ENCODE data around the gene FTCDNL1.

The FTCDNL1 gene

DNA sequence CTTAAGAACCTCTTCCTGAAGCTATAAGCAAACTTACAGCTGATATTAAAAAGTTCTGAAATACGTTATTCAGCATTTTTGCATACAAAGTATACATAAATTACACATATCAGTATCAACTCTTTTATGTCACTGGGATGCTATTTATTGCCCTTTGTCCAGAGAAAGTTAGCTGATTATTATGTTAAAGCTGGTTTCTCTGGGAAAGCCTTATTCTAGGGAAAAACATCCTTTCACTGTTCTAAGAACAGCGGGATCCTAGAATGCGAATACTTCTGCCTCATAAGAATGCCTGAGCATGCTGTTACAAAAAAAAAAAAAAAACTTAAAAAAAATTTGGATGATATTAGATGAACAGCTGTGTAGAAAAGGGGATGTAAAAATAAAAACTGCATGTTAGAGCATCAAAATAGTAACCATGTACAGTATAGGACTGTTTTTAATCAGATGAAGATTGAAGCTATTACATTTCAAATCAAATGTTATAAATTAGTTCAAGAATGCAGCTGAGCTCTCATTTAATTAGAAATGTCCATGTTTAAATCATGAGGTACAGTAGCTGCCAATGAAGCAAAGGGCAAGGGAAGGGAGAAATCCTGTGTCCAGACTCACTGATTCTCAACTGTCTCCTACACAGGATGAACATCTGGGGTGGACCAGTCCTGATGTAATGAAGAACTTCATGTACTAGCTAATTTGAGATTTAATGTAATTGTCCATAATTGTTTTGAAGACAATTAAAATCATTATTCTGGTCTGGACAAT, 8.2 kb downstream of the FTCDNL1 start:
- no peak overlapping the region for H3K27ac ChIP-seq (ENCODE audit: low read length)
- peaks cover 11% of the 10 kb centered on the region for H3K27me3 ChIP-seq (ENCODE audit: insufficient read depth, low read length, poor library complexity)
- H2AFZ ChIP-seq (ENCODE audit: low read depth, low read length): no peak overlapping the region
- ATAC-seq (ENCODE audit: insufficient read depth, low read depth) (no peak), DNase-seq (no peak)
- no peaks in the 10 kb centered on the region for H3K9me3 ChIP-seq (ENCODE audit: insufficient read depth, low read length, severe bottlenecking)
- H3K4me3 ChIP-seq (ENCODE audit: low read depth in 1 of 2, low read length in 2 of 2): no peak overlapping the region
- H3K4me1 ChIP-seq (ENCODE audit: insufficient read depth, low read length): no peaks in the 10 kb centered on the region
- no peak overlapping the region for H3K9ac ChIP-seq (ENCODE audit: low read depth, low read length)
- H4K20me1 ChIP-seq (ENCODE audit: insufficient read depth, low read length): no peaks in the 10 kb centered on the region
- no peaks in the 10 kb centered on the region for H3K36me3 ChIP-seq (ENCODE audit: insufficient read depth, low read length)
- no peaks in the 10 kb centered on the region for H3K79me2 ChIP-seq (ENCODE audit: insufficient read depth, low read length)
- no peak overlapping the region for H3K4me2 ChIP-seq (ENCODE audit: insufficient read depth, low read length)
- TF ChIP-seq EZH2 (IDR thresholded peaks at IDR 0.05; ENCODE audit: borderline replicate concordance, low read depth, low read length, severe bottlenecking): no peak
- TF ChIP-seq CTCF (IDR thresholded peaks at IDR 0.05; ENCODE audit: borderline replicate concordance, extremely low read depth, low read length, poor library complexity, severe bottlenecking): no peak

DNA sequence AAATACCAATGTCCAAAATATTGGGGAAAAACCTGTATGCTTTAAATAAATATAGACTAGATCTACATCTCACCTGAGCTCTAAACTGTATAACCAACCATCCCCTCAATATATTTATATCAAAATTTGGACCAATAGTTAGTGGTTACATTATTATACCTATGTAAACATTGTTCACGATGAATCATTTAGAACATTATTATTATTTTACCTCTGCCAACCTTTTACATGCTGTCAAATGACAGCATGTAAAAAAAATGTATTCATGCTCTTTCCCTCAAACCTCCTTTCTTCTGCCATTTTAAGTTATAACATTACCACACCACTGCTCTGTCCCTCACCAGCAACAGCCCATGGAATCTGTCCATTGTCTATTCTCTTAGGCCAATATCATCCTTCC, 9.6 kb downstream of the FTCDNL1 start:
- H3K4me1 ChIP-seq (ENCODE audit: insufficient read depth, low read length): no peaks in the 10 kb centered on the region
- H3K79me2 ChIP-seq (ENCODE audit: insufficient read depth, low read length): no peaks in the 10 kb centered on the region
- no peak overlapping the region for H3K27ac ChIP-seq (ENCODE audit: low read length)
- no peak overlapping the region for H3K9ac ChIP-seq (ENCODE audit: low read depth, low read length)
- ATAC-seq (ENCODE audit: insufficient read depth, low read depth) (no peak), DNase-seq (no peak)
- H4K20me1 ChIP-seq (ENCODE audit: insufficient read depth, low read length): no peaks in the 10 kb centered on the region
- TF ChIP-seq CTCF (IDR thresholded peaks at IDR 0.05; ENCODE audit: borderline replicate concordance, extremely low read depth, low read length, poor library complexity, severe bottlenecking): no peak
- no peak for TF ChIP-seq EZH2 (IDR thresholded peaks at IDR 0.05; ENCODE audit: borderline replicate concordance, low read depth, low read length, severe bottlenecking)
- H2AFZ ChIP-seq (ENCODE audit: low read depth, low read length): no peak overlapping the region
- peaks cover 8% of the 10 kb centered on the region for H3K27me3 ChIP-seq (ENCODE audit: insufficient read depth, low read length, poor library complexity)
- no peak overlapping the region for H3K4me3 ChIP-seq (ENCODE audit: low read depth in 1 of 2, low read length in 2 of 2)
- H3K36me3 ChIP-seq (ENCODE audit: insufficient read depth, low read length): no peaks in the 10 kb centered on the region
- no peak overlapping the region for H3K4me2 ChIP-seq (ENCODE audit: insufficient read depth, low read length)
- no peaks in the 10 kb centered on the region for H3K9me3 ChIP-seq (ENCODE audit: insufficient read depth, low read length, severe bottlenecking)

DNA sequence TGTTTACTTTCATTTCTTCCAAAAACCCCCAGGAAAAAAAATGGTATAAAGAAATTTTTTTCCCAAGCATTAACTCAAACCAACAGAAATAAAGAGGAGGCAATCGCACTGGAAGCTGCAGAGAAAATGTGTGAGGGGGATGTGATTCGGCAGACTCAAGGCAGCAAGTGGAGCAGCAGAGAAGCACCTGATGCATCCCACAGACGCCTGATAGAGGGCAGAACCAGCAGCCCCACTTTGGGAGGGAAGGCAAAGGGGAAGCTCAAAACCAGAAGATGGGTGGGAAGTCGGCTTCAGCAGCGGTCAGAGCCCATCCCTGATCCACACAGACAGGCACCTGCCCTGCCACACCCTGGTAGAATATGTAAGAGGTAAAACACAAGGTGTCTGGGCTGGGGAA, 12.6 kb downstream of the FTCDNL1 start:
- DNase-seq (no peak), ATAC-seq (ENCODE audit: insufficient read depth, low read depth) (no peak)
- TF ChIP-seq CTCF (IDR thresholded peaks at IDR 0.05; ENCODE audit: borderline replicate concordance, extremely low read depth, low read length, poor library complexity, severe bottlenecking) (no peak), EZH2 (IDR thresholded peaks at IDR 0.05; ENCODE audit: borderline replicate concordance, low read depth, low read length, severe bottlenecking) (no peak)
- no peaks in the 10 kb centered on the region for H3K36me3 ChIP-seq (ENCODE audit: insufficient read depth, low read length)
- no peaks in the 10 kb centered on the region for H4K20me1 ChIP-seq (ENCODE audit: insufficient read depth, low read length)
- peaks cover 6% of the 10 kb centered on the region for H3K27me3 ChIP-seq (ENCODE audit: insufficient read depth, low read length, poor library complexity)
- H3K4me2 ChIP-seq (ENCODE audit: insufficient read depth, low read length): no peak overlapping the region
- no peaks in the 10 kb centered on the region for H3K79me2 ChIP-seq (ENCODE audit: insufficient read depth, low read length)
- no peak overlapping the region for H3K4me3 ChIP-seq (ENCODE audit: low read depth in 1 of 2, low read length in 2 of 2)
- H3K27ac ChIP-seq (ENCODE audit: low read length): no peak overlapping the region
- H3K9ac ChIP-seq (ENCODE audit: low read depth, low read length): no peak overlapping the region
- no peak overlapping the region for H2AFZ ChIP-seq (ENCODE audit: low read depth, low read length)
- H3K9me3 ChIP-seq (ENCODE audit: insufficient read depth, low read length, severe bottlenecking): no peaks in the 10 kb centered on the region
- no peaks in the 10 kb centered on the region for H3K4me1 ChIP-seq (ENCODE audit: insufficient read depth, low read length)

All from DND-41 (cell line).